GM12874 (cell line): ENCODE results near the gene MAPT.

Source experiments
- TF ChIP-seq, protein P1 (sequence below): IDR thresholded peaks from 2 replicates; pipeline ENCODE4 v1.5.1; 2011; ENCODE audit warnings: low read depth, mild to moderate bottlenecking, control low read depth, low read length, moderate library complexity; ENCODE audit not compliant: insufficient read depth

MAPT gene

DNA sequence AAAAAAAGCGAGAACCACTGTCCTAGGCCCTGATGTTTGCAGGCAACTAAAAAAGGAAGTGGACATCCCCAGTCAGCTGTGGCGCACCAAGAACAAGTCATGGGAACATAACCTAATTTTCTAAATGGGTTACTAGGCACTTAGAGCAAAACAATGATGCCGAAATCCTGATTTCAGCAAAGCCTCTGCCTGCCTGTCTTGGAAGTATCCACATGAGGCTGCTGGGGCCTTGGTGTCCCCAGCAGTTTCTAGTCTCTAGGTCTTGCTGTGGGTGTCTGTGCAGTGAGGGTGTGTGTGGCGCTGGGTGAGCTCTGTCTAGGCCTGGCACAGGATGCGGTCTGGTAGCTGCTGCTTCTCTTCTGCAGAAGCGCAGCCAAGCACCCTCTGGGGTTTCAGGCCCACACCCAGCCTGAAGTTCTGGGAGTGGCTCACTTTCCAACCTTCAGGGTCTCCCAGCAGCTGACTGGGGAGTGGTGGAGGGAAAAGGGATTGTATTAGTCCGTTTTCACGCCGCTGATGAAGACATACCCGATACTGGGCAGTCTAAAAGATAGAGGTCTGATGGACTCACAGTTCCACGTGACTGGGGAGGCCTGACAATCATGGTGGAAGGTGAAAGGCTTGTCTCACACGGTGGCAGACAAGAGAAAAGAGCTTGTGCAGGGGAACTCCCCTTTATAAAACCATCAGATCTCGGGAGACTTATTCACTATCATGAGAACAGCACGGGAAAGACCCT, 125.8 kb downstream of the MAPT start:
- TF ChIP-seq, protein P1, sequence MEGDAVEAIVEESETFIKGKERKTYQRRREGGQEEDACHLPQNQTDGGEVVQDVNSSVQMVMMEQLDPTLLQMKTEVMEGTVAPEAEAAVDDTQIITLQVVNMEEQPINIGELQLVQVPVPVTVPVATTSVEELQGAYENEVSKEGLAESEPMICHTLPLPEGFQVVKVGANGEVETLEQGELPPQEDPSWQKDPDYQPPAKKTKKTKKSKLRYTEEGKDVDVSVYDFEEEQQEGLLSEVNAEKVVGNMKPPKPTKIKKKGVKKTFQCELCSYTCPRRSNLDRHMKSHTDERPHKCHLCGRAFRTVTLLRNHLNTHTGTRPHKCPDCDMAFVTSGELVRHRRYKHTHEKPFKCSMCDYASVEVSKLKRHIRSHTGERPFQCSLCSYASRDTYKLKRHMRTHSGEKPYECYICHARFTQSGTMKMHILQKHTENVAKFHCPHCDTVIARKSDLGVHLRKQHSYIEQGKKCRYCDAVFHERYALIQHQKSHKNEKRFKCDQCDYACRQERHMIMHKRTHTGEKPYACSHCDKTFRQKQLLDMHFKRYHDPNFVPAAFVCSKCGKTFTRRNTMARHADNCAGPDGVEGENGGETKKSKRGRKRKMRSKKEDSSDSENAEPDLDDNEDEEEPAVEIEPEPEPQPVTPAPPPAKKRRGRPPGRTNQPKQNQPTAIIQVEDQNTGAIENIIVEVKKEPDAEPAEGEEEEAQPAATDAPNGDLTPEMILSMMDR, result no peak

DNA sequence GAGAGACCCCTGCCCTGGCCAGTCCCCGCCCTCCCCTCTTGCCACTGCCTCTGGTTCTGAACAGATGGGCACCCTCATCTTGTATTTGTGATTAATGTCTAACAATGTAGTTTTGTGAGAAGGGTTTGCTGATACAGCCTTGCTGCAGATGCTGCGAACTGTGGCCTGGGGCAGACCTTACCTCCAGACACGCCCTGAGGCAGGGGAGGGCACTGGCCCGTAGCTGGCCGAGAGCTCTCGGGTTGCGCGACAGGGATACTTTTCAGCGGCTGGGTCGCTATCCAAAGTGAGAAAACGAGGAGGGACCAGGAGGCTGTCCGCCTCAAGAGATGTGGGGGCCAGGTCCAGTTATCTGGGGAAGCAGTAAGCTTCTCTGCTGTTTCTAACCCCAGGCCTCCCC, 126.6 kb downstream of the MAPT start:
- TF ChIP-seq, protein P1, result no peak

DNA sequence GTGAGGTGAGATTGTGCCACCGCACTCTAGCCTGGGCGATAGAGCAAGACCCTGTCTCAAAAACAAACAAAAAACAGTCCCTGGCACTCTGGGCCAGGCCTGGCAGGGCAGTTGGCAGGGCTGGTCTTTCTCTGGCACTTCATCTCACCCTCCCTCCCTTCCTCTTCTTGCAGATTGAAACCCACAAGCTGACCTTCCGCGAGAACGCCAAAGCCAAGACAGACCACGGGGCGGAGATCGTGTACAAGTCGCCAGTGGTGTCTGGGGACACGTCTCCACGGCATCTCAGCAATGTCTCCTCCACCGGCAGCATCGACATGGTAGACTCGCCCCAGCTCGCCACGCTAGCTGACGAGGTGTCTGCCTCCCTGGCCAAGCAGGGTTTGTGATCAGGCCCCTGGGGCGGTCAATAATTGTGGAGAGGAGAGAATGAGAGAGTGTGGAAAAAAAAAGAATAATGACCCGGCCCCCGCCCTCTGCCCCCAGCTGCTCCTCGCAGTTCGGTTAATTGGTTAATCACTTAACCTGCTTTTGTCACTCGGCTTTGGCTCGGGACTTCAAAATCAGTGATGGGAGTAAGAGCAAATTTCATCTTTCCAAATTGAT, 129.5 kb downstream of the MAPT start:
- TF ChIP-seq, protein P1, result no peak

DNA sequence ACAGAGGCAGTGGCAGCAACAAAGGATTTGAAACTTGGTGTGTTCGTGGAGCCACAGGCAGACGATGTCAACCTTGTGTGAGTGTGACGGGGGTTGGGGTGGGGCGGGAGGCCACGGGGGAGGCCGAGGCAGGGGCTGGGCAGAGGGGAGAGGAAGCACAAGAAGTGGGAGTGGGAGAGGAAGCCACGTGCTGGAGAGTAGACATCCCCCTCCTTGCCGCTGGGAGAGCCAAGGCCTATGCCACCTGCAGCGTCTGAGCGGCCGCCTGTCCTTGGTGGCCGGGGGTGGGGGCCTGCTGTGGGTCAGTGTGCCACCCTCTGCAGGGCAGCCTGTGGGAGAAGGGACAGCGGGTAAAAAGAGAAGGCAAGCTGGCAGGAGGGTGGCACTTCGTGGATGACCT, 130.2 kb downstream of the MAPT start:
- TF ChIP-seq, protein P1, result no peak

DNA sequence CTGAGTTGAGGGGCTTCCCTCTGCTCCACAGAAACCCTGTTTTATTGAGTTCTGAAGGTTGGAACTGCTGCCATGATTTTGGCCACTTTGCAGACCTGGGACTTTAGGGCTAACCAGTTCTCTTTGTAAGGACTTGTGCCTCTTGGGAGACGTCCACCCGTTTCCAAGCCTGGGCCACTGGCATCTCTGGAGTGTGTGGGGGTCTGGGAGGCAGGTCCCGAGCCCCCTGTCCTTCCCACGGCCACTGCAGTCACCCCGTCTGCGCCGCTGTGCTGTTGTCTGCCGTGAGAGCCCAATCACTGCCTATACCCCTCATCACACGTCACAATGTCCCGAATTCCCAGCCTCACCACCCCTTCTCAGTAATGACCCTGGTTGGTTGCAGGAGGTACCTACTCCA, 130.7 kb downstream of the MAPT start:
- TF ChIP-seq, protein P1, result no peak

DNA sequence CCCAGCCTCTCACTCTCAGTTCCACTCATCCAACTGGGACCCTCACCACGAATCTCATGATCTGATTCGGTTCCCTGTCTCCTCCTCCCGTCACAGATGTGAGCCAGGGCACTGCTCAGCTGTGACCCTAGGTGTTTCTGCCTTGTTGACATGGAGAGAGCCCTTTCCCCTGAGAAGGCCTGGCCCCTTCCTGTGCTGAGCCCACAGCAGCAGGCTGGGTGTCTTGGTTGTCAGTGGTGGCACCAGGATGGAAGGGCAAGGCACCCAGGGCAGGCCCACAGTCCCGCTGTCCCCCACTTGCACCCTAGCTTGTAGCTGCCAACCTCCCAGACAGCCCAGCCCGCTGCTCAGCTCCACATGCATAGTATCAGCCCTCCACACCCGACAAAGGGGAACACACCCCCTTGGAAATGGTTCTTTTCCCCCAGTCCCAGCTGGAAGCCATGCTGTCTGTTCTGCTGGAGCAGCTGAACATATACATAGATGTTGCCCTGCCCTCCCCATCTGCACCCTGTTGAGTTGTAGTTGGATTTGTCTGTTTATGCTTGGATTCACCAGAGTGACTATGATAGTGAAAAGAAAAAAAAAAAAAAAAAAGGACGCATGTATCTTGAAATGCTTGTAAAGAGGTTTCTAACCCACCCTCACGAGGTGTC, 131.3 kb downstream of the MAPT start:
- TF ChIP-seq, protein P1, result no peak

DNA sequence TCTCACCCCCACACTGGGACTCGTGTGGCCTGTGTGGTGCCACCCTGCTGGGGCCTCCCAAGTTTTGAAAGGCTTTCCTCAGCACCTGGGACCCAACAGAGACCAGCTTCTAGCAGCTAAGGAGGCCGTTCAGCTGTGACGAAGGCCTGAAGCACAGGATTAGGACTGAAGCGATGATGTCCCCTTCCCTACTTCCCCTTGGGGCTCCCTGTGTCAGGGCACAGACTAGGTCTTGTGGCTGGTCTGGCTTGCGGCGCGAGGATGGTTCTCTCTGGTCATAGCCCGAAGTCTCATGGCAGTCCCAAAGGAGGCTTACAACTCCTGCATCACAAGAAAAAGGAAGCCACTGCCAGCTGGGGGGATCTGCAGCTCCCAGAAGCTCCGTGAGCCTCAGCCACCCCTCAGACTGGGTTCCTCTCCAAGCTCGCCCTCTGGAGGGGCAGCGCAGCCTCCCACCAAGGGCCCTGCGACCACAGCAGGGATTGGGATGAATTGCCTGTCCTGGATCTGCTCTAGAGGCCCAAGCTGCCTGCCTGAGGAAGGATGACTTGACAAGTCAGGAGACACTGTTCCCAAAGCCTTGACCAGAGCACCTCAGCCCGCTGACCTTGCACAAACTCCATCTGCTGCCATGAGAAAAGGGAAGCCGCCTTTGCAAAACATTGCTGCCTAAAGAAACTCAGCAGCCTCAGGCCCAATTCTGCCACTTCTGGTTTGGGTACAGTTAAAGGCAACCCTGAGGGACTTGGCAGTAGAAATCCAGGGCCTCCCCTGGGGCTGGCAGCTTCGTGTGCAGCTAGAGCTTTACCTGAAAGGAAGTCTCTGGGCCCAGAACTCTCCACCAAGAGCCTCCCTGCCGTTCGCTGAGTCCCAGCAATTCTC, 132.1 kb downstream of the MAPT start:
- TF ChIP-seq, protein P1, result no peak
